Stimulated activated CD4-positive, alpha-beta T cell treated with anti-CD3 and anti-CD28 coated beads, Interleukin-4, amount 100 ng/mL, for 1 hour (primary cell): ENCODE measurements around the gene CD300A.
"Not testable (repeated sequence)": the region's sequence is repeated elsewhere in the genome, so short reads cannot be mapped to it uniquely, and the experiment has no call there.

Experiments used
- DNase-seq: peaks from one replicate; pipeline ENCODE4 v3.0.0-alpha.2; 2020

The CD300A gene

DNA sequence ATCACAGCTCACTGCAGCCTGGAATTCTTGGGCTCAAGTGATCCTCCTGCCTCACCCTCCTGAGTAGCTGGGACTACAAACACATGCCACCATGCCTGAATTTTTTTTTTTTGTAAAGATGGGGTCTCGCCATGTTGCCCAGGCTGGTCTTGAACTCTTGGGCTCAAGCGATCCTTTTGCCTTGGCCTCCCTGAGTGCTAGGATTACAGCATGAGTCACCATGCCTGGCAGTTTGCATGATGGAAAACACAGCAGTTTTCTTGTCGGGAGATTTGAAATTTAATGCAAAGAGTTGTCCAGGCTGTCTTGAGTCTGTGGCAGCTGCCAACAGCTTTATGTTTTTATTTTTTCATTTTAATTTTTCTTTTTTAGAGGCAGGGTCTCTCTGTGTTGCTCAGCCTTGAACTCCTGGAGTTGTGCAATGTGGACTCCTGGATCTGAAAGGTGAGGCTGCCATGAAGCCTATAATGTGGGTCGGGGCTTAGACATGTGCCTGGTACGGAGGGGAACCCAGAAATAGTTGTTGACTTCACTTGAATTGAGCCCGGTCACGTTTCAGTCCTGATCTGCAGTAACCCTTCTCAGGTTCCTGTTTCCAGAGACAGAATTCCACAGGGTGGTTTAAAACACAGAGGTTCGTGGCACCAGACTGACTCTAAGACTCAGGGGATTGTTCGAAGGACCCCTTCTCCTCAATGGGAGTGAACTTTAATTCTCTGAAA lies 18.7 kb downstream of the CD300A start:
- no peak for DNase-seq

GRCh38 chr17:74485841-74486240 lies 19.4 kb downstream of the CD300A start:
- DNase-seq = no peak

DNA sequence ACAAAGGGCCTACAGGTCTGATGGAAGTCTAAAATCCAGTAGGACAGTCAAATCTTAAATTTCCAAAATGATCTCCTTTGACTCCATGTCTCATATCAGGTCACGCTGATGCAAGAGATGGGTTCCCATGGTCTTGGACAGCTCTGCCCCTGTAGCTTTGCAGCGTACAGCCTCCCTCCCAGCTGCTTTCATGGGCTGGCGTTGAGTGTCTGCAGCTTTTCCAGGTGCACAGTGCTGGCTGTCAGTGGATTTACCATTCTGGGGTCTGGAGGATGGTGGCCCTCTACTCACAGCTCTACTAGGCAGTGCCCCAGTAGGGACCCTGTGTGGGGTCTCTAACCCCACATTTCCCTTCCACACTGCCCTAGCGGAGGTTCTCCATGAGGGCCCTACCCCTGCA lies 21.8 kb downstream of the CD300A start:
- DNase-seq = not testable (repeated sequence)

DNA sequence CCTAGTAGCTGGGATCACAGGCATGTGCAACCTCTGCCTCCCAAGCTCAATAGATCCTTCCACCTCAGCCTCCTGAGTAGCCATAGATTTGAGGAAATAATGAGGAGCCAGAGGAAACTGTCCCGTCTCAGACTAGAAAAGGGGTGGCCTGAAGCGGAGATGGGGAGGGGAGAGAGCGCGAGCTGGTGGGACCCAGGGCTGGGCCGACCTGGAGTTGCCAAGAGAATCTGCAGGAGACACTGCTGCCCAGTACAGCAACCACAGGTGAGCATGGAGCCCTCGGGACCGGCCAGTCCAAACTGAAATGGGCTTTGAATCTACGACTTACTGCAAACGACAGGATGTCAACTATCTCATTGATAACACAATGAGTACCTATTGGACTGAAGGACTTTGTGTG lies 24.3 kb downstream of the CD300A start:
- no peak for DNase-seq

- no peak for DNase-seq
Observed at GRCh38 chr17:74491626-74492025, 25.2 kb downstream of the CD300A start.

GRCh38 chr17:74493331-74493833 lies 26.9 kb downstream of the CD300A start:
- peak; percentile 68 for DNase-seq

DNA sequence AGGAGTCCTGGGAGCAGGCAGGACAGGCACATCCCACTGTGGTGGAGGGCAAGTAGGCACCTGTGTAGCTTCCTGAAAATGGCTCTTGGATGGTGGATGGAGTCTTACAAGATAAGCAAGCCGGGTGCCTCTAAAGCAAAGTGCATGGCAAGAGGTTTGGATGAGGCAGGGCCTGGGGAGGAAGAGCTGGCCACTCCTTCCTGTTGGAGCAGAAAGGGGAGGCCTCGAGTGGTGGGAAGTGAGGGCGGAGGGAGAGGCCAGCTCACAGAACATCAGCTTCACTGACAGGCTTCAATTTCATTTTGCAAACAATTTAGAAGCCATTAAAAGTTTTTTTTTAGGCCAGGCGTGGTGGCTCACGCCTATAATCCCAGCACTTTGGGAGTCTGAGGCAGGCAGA lies 31.0 kb downstream of the CD300A start:
- no peak for DNase-seq

DNA sequence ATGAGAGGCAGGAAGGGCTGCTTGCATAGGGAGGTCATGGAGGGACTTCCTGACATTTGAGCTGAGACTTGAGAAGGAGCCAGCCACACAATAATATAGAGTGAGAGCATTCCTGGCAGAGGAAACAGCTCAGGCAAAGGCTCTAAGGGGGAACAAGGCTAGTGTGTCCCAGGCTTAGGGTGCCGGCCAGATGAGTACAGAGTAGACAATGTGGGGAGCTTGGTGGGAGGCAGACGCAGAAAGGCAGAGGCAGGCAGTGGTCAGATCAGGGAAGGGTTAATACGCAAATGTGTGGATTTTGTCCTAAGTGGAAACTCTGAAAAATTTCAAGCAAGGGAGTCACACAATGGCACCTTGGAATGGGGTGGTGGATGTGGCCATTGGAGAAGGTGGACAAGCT lies 33.6 kb downstream of the CD300A start:
- no peak for DNase-seq

- no peak for DNase-seq
Observed at GRCh38 chr17:74502861-74503260, 36.4 kb downstream of the CD300A start.

- not testable (repeated sequence) for DNase-seq
Observed at GRCh38 chr17:74503949-74504348, 37.5 kb downstream of the CD300A start.

DNA sequence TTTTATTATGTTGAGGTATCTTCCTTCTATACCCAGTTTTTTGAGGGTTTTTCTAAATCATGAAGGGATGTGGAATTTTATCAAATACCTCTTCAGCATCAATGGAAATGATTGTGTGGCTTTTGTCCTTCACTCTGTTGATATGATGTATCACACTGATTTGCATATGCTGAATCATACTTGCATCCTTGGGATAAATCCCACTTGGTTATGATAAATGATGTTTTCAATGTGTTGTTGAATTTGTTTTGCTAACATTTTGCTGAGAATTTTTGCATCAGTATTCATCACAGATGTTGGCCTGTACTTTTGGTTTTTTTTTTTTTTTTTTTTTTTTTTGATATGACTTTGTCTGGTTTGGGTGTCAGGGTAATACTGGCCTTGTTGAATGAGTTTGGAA lies 41.7 kb downstream of the CD300A start:
- no peak for DNase-seq

- DNase-seq = no peak
Observed at GRCh38 chr17:74512036-74512435, 45.6 kb downstream of the CD300A start.

DNA sequence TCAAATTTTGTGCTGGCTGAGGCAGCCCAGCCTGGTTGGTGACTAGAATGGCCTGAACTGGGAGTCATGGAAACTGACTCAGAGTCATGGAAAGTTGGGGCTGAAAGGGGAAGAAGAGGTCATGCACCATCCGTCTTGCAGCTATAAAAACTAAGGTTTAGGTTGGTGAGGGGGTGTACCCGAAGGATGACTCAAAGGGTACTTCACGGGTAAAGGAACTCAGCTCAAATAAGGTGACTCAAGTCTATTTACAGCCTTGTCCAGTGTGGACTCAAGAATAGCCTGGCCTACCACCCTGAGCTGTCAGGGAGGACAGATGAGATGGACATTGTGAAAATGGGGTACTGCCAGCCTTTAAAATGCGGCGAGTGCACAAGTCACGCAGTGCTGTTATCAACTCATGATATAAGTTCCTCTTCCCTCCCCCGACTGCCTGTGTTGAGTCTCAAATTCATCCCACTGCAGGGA lies 46.2 kb downstream of the CD300A start:
- no peak for DNase-seq

DNA sequence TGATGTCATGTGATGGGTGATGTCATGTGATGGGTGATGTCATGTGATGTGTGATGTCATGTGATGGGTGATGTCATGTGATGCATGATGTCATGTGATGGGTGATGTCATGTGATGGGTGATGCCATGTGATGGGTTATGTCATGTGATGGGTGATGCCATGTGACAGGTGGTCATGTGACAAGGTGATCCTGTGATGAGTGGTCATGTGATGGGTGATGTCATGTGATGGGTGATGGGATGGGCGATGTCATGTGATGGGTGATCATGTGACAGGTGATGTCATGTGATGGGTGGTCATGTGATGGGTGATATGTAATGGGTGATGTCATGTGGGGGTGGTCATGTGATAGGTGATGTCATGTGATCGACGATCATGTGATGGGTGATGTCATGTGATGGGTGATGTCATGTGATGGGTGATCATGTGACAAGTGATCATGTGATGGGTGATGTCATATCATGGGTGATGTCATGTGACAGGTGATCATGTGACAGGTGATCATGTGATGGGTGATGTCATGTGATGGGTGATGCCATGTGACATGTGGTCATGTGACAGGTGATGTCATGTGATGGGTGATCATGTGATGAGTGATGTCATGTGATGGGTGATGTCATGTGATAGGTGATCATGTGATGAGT lies 47.7 kb downstream of the CD300A start:
- DNase-seq = no peak

- DNase-seq = no peak
Observed at GRCh38 chr17:74514632-74515334, 48.3 kb downstream of the CD300A start.

DNA sequence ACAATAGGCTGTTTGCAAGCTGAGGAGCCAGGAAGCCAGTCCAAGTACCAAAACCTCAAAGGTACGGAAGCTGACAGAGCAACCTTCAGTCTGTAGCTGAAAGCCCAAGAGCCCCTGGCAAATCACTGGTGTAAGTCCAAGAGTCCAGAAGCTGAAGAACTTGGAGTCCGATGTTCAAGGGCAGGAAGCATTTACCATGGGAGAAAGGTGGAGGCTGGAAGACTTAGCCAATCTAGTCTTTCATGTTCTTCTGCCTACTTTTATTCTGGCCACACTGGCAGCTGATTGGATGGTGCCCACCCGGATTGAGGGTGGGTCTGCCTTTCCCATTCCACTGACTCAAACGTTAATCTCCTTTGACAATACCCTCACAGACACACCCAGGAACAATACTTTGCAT lies 49.5 kb downstream of the CD300A start:
- DNase-seq = no peak

DNA sequence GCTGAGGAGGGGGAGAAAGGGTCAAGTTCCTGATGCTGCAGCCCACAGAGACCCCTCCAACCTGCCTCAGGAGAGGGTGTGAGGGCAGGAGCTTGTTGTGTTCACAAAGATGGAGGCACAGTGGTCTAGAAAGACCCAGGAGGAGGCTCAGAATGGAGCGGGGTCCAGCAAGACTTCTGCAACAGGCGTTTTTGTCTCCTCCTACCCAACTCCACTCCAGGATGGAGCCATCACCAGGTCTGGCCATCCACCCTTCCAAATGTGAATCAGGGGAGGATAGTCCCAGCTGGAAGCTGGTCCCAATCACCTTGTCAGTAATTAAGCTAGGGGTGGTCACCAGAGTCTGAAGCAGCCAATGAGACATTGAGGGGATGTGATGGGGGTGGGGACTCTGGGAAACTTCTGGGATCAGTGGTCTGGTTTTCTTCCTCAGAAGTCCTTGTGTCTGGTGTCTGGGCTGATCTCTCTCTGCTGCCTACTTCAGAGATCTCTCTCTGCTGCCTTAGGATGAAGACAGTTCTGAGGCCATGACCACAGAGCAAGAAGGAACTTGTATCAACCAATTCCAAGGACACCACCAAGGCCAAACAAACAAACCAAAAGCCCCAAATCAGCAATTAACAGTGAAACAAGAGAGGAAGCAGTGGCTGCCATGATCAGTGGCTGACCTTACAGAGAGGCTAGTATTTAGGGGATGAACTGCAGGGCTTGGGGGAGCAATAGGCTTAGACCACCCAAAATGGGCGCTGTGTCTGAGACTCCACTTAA lies 50.3 kb downstream of the CD300A start:
- no peak for DNase-seq

- DNase-seq = not testable (repeated sequence)
Observed at GRCh38 chr17:74518413-74518981, 52.1 kb downstream of the CD300A start.

DNA sequence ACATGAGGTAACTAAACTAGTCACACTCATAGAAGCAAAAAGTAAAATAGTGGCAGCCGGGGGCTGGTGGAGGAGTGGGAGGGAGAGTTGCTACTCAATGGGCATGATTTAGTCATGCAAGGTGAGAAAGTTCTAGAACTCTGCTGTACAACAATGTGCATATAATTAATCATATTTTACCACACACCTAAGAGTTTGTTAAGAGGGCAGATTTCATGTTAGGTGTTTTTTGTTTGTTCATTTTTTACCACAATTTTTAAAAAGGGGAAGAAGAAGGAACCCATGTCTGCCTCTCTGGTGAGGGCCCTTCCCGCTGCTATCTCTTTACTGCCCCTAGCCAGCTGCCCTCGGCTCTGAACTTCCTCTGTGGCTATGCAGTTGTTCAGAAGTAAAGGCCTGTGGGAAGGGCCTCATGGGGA lies 53.6 kb downstream of the CD300A start:
- DNase-seq = no peak

DNA sequence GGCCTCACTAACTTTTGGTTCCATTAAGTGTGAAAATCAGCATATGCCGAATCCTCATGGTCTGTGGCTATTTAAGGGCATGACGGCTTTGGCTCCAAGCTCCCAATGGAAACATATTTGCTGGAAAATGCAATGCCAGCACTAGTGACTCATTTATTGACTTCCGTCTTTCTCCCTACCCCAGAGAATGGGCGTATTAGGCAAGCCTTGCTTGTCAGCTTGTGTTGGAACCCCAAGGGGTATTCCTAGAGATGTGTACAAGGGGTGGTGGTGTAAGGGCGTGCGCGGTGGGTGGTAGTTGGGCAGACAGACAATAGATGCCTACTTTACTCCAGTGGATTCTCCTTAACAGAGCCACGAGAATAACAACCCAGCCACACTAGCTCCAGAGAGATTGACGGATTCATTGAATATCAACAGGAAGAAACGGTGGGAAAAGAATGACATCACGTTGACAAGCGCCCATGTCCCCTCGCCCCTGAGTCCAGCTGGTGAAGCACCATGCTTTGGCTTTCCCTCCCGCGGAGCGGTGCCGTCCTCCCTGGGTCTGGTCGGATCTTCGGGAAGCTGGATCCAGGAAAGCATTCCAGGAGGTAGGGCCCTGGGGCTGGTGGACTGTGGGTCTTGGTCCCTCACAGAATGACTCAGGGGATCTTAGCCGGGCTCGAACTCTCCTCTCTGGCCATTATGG lies 54.5 kb downstream of the CD300A start:
- DNase-seq = no peak

DNA sequence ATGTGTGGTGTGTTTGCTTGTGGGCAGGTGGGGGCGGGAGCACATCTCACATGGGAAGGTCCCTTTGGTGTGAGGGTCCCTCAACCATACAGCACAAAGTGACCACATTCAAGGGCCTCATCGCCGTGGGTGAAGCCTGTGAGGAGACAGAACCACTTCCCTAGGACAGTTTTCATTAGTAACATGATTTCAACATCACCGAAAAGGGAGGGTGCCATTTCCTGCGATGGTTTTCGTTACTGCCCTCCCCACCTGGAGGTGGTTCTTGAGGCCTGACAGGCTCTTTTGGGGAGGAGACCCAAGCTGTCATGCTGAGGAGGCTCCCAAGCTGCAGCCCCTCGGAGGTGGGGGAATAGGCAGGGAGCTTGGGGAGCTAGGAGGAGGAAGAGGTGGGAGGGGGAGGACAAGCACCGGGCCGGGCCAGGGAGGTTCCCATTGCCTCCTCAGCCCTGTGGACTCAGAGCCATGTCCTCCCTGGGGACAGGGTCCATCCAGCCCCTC lies 55.3 kb downstream of the CD300A start:
- no peak for DNase-seq
